ENCODE data around the gene RPL15.
"Not testable (repeated sequence)": the region's sequence is repeated elsewhere in the genome, so short reads cannot be mapped to it uniquely, and the experiment has no call there.

RPL15 gene

GRCh38 chr3:23895181-23895580 lies 21.8 kb upstream of the RPL15 start:
- TF ChIP-seq CTCF (IDR thresholded peaks at IDR 0.05; ENCODE audit: low read depth, low read length) (no peak), POLR2A (IDR thresholded peaks at IDR 0.05; ENCODE audit: extremely low read depth, insufficient read length) (no peak), MYC (IDR thresholded peaks at IDR 0.05; ENCODE audit: low read depth, low read length) (no peak), MAX (IDR thresholded peaks at IDR 0.05; ENCODE audit: low read depth, low read length) (no peak)
- H3K4me3 ChIP-seq (ENCODE audit: low read depth, low read length) = no peak overlapping the region
- DNase-seq (ENCODE audit: low read depth) = no peak

- no peak for TF ChIP-seq CTCF (IDR thresholded peaks at IDR 0.05; ENCODE audit: low read depth, low read length)
- no peak for TF ChIP-seq MAX (IDR thresholded peaks at IDR 0.05; ENCODE audit: low read depth, low read length)
- TF ChIP-seq MYC (IDR thresholded peaks at IDR 0.05; ENCODE audit: low read depth, low read length) = no peak
- TF ChIP-seq POLR2A (IDR thresholded peaks at IDR 0.05; ENCODE audit: extremely low read depth, insufficient read length) = no peak
- H3K4me3 ChIP-seq (ENCODE audit: low read depth, low read length) = no peak overlapping the region
- DNase-seq (ENCODE audit: low read depth) = no peak
These were observed 16.2 kb upstream of the RPL15 start for GRCh38 chr3:23900744-23901143.

- TF ChIP-seq MAX (IDR thresholded peaks at IDR 0.05; ENCODE audit: low read depth, low read length) = no peak
- no peak for TF ChIP-seq MYC (IDR thresholded peaks at IDR 0.05; ENCODE audit: low read depth, low read length)
- no peak for TF ChIP-seq CTCF (IDR thresholded peaks at IDR 0.05; ENCODE audit: low read depth, low read length)
- no peak for TF ChIP-seq POLR2A (IDR thresholded peaks at IDR 0.05; ENCODE audit: extremely low read depth, insufficient read length)
These were observed 12.4 kb upstream of the RPL15 start for GRCh38 chr3:23904545-23904944.

GRCh38 chr3:23909341-23909740 lies 7.6 kb upstream of the RPL15 start:
- no peak overlapping the region for H3K4me3 ChIP-seq (ENCODE audit: low read depth, low read length)
- no peak for DNase-seq (ENCODE audit: low read depth)
- TF ChIP-seq POLR2A (IDR thresholded peaks at IDR 0.05; ENCODE audit: extremely low read depth, insufficient read length) = no peak
- no peak for TF ChIP-seq CTCF (IDR thresholded peaks at IDR 0.05; ENCODE audit: low read depth, low read length)
- TF ChIP-seq MAX (IDR thresholded peaks at IDR 0.05; ENCODE audit: low read depth, low read length) = no peak
- no peak for TF ChIP-seq MYC (IDR thresholded peaks at IDR 0.05; ENCODE audit: low read depth, low read length)

More at GRCh38 chr3:23904545-23904944, 12.4 kb upstream of the RPL15 start:
- DNase-seq (ENCODE audit: low read depth) = no peak
- no peak overlapping the region for H3K4me3 ChIP-seq (ENCODE audit: low read depth, low read length)

GRCh38 chr3:23911397-23911796 lies 5.5 kb upstream of the RPL15 start:
- TF ChIP-seq MYC (IDR thresholded peaks at IDR 0.05; ENCODE audit: low read depth, low read length) (no peak), CTCF (IDR thresholded peaks at IDR 0.05; ENCODE audit: low read depth, low read length) (no peak), POLR2A (IDR thresholded peaks at IDR 0.05; ENCODE audit: extremely low read depth, insufficient read length) (no peak), MAX (IDR thresholded peaks at IDR 0.05; ENCODE audit: low read depth, low read length) (no peak)
- DNase-seq (ENCODE audit: low read depth) = no peak
- no peak overlapping the region for H3K4me3 ChIP-seq (ENCODE audit: low read depth, low read length)

- DNase-seq (ENCODE audit: low read depth); H3K4me3 ChIP-seq (ENCODE audit: low read depth, low read length): not testable (repeated sequence)
These were observed 4.6 kb upstream of the RPL15 start for GRCh38 chr3:23912335-23912734.
